LNCAP (cell line): ENCODE data around the gene DHRS7B.

Experiments
- TF ChIP-seq, protein P1 (sequence below): fragments of 450-650 bp; IDR thresholded peaks from 2 replicates; pipeline ENCODE4 v1.5.1; 2017; ENCODE audit warnings: mild to moderate bottlenecking

Gene DHRS7B

DNA sequence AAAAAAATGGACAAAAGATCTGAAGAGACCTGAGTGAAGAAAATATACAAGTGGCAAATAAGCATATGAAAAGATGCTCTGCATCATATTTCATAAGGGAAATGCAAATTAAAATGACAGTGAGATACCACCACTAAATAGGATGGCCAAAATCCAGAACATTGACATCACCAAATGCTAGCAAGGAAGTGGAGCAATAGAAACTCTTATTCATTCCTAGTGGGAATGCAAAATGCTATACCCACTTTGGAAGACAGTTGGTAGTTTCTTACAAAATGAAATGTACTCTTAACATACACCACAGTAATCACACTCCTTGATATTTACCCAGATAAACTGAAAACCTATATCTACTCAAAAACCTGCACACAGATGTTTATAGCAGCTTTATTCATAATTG, 33.6 kb downstream of the DHRS7B start:
- TF ChIP-seq, protein P1, sequence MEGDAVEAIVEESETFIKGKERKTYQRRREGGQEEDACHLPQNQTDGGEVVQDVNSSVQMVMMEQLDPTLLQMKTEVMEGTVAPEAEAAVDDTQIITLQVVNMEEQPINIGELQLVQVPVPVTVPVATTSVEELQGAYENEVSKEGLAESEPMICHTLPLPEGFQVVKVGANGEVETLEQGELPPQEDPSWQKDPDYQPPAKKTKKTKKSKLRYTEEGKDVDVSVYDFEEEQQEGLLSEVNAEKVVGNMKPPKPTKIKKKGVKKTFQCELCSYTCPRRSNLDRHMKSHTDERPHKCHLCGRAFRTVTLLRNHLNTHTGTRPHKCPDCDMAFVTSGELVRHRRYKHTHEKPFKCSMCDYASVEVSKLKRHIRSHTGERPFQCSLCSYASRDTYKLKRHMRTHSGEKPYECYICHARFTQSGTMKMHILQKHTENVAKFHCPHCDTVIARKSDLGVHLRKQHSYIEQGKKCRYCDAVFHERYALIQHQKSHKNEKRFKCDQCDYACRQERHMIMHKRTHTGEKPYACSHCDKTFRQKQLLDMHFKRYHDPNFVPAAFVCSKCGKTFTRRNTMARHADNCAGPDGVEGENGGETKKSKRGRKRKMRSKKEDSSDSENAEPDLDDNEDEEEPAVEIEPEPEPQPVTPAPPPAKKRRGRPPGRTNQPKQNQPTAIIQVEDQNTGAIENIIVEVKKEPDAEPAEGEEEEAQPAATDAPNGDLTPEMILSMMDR: no peak

DNA sequence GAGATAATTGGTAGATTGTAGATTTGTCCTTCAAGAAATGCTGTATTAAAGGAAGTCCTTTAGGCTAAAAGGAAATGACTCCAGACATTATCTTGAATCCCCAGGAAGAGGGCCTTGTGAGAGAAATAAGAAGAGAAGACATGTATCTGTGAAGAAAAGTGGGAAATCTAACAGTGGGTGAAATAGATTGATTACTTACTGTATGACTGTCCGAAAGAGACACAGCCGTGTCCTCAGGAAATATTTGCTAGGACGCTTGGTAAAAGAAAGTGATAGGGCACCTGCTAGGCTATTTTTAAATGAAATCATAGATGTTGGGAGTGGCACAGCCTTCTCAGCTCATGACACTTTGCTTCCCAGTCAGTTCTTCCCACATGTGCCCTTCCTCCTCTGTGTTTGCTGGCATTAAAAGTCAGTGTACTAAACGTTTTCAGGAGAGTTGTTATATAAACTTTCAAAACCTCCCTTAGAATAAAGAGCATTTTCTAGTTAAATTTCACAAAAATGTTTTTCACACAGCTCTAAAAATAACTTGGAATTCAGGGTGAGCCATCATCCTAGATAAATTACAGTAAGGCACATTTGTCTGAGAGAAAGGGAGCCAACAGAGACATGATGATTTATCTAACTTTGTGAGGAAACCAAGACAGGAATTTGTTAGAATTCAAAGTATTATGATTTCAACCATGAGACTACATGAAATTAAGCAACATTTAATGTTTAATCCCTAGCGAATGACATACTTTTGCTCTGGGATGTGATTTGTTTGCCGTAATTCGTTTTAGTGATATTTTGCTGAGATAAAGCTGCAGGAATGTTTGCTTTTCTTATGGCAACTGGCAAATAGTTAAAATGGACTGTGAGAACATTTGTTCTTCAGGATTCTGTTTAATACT, 35.0 kb downstream of the DHRS7B start:
- TF ChIP-seq, protein P1: no peak

DNA sequence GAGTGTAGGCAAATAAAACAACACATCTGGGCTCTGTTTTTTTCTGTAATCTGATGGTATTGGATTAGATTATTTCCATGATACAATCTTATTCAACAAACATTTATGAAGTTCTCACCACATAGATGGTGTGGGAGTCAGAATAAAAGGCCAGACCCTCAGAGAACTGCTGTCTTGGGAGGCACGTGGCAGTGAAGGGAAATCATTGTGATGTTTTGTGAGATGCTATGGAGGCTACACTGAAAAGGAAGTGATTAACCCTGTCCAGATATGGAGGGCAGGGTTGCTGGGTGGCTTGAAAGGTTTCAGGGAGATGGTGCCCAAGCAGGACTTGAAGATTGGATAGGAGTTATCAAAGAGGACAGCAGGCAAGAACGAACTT, 35.6 kb downstream of the DHRS7B start:
- TF ChIP-seq, protein P1: no peak

- TF ChIP-seq, protein P1: no peak
Observed at GRCh38 chr17:21163101-21163500, 36.3 kb downstream of the DHRS7B start.

DNA sequence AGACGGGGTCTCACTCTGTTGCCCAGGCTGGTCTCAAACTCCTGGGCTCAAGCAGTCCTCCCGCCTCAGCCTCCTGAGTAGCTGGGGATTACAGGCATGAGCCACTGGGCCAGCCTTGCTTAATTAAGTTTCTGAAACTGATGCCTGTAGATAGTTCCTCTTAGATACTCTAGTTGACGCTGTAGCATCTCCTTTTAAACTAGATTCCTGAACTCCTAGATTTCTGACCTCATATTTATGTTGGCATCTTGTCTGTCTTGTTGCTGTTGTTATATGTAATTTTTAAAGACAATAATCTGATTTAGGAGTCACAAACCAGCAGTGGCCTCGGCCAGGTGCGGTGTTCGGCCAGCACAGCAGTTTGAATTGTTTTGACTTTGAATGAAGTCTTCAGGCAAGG, 37.5 kb downstream of the DHRS7B start:
- TF ChIP-seq, protein P1: no peak

GRCh38 chr17:21164620-21165019, 37.9 kb downstream of the DHRS7B start:
- TF ChIP-seq, protein P1: no peak

GRCh38 chr17:21165922-21166594, 39.3 kb downstream of the DHRS7B start:
- TF ChIP-seq, protein P1: no peak
